Activated CD8-positive, alpha-beta memory T cell treated with anti-CD3 and anti-CD28 coated beads for 1 hour (primary cell): Measurements from ENCODE around the gene B9D1.

Source experiments
- DNase-seq, 2 donors: peaks; one replicate each; pipeline ENCODE4 v3.0.0-alpha.2; 2020; ENCODE audit warnings: low read depth in 1 of 2; ENCODE audit errors: extremely low read depth in 1 of 2

Gene B9D1

GRCh38 chr17:19306160-19307111 is 56.1 kb downstream of the B9D1 start:
- DNase-seq = no peak

GRCh38 chr17:19305761-19306159 is 56.8 kb downstream of the B9D1 start:
- DNase-seq = no peak

- no peak for DNase-seq
These were observed 57.3 kb downstream of the B9D1 start for GRCh38 chr17:19305256-19305655.

- DNase-seq = no peak
These were observed 57.8 kb downstream of the B9D1 start for GRCh38 chr17:19304751-19305150.

GRCh38 chr17:19304209-19304608 is 58.3 kb downstream of the B9D1 start:
- DNase-seq = no peak

- DNase-seq = no peak
These were observed 59.2 kb downstream of the B9D1 start for GRCh38 chr17:19303367-19303776.

GRCh38 chr17:19302791-19303331 is 59.7 kb downstream of the B9D1 start:
- DNase-seq = no peak

- no peak for DNase-seq
These were observed 60.5 kb downstream of the B9D1 start for GRCh38 chr17:19301973-19302372.

GRCh38 chr17:19301274-19301951 is 61.1 kb downstream of the B9D1 start:
- no peak for DNase-seq

- DNase-seq = no peak
These were observed 62.7 kb downstream of the B9D1 start for GRCh38 chr17:19299866-19300265.

GRCh38 chr17:19299214-19299747 is 63.2 kb downstream of the B9D1 start:
- no peak for DNase-seq

- DNase-seq = no peak
These were observed 63.8 kb downstream of the B9D1 start for GRCh38 chr17:19298569-19299213.

GRCh38 chr17:19296786-19297778 is 65.4 kb downstream of the B9D1 start:
- no peak for DNase-seq

GRCh38 chr17:19295473-19296135 is 66.9 kb downstream of the B9D1 start:
- no peak for DNase-seq

- no peak for DNase-seq
These were observed 68.1 kb downstream of the B9D1 start for GRCh38 chr17:19294443-19294842.
